ENCODE measurements around the gene AKR1E2.

Gene AKR1E2

GRCh38 chr10:4836416-4836969, 10.5 kb downstream of the AKR1E2 start:
- ChIA-PET CTCF (interaction anchor here (0.6 to 0.9 kb wide), 3 partner anchors 13 to 447 kb away, joined by 3 to 5 read pairs (median 3); no protein-coding TSS in a partner anchor), POLR2A (no interaction called here)
- DNase-seq (ENCODE audit: extremely low spot score), result no peak
- TF ChIP-seq CTBP1 (IDR thresholded peaks at IDR 0.05; ENCODE audit: borderline replicate concordance) (no peak), ZNF384 (IDR thresholded peaks at IDR 0.05) (no peak), SUZ12 (IDR thresholded peaks at IDR 0.05) (no peak), LEF1 (IDR thresholded peaks at IDR 0.05; ENCODE audit: borderline replicate concordance) (no peak)

GRCh38 chr10:4837551-4837950, 11.5 kb downstream of the AKR1E2 start:
- CTCF ChIA-PET, result interaction anchor here (0.9 to 1.8 kb wide), 2 partner anchors 12 to 23 kb away, joined by 3 to 9 read pairs; no protein-coding TSS in a partner anchor
- TF ChIP-seq LEF1 (IDR thresholded peaks at IDR 0.05; ENCODE audit: borderline replicate concordance) (no peak), FOXA1 (IDR thresholded peaks at IDR 0.05) (no peak), ZNF384 (IDR thresholded peaks at IDR 0.05) (no peak), CTBP1 (IDR thresholded peaks at IDR 0.05; ENCODE audit: borderline replicate concordance) (no peak), L3MBTL2 (conservative IDR thresholded peaks at IDR 0.05) (no peak), ARNT (IDR thresholded peaks at IDR 0.05) (no peak)
- DNase-seq (ENCODE audit: extremely low spot score), result no peak
- POLR2A ChIA-PET, result no interaction called here

GRCh38 chr10:4838743-4839142, 12.7 kb downstream of the AKR1E2 start:
- POLR2A ChIA-PET, result no interaction called here
- DNase-seq (ENCODE audit: extremely low spot score), result no peak
- no peak for TF ChIP-seq HDGF (IDR thresholded peaks at IDR 0.05; ENCODE audit: borderline replicate concordance)
- TF ChIP-seq LEF1 (IDR thresholded peaks at IDR 0.05; ENCODE audit: borderline replicate concordance), result no peak
- TF ChIP-seq FOXK2 (IDR thresholded peaks at IDR 0.05), result no peak
- no peak for TF ChIP-seq TARDBP (IDR thresholded peaks at IDR 0.05)
- no peak for TF ChIP-seq L3MBTL2 (conservative IDR thresholded peaks at IDR 0.05)

GRCh38 chr10:4839353-4839752, 13.3 kb downstream of the AKR1E2 start:
- TF ChIP-seq FOXA1 (IDR thresholded peaks at IDR 0.05) (no peak), PKNOX1 (IDR thresholded peaks at IDR 0.05) (no peak), ARNT (IDR thresholded peaks at IDR 0.05) (no peak), NFRKB (IDR thresholded peaks at IDR 0.05) (no peak), CTBP1 (IDR thresholded peaks at IDR 0.05; ENCODE audit: borderline replicate concordance) (no peak), ELF4 (IDR thresholded peaks at IDR 0.05) (no peak), HDGF (IDR thresholded peaks at IDR 0.05; ENCODE audit: borderline replicate concordance) (no peak), L3MBTL2 (conservative IDR thresholded peaks at IDR 0.05) (no peak), LEF1 (IDR thresholded peaks at IDR 0.05; ENCODE audit: borderline replicate concordance) (no peak), TARDBP (IDR thresholded peaks at IDR 0.05) (no peak), FOXK2 (IDR thresholded peaks at IDR 0.05) (no peak), SUZ12 (IDR thresholded peaks at IDR 0.05) (no peak), BHLHE40 (IDR thresholded peaks at IDR 0.05; ENCODE audit: borderline replicate concordance) (no peak), SP1 (IDR thresholded peaks at IDR 0.05) (no peak), FOXM1 (IDR thresholded peaks at IDR 0.05; ENCODE audit: borderline replicate concordance) (no peak), ZNF384 (IDR thresholded peaks at IDR 0.05) (no peak)
- no peak for DNase-seq (ENCODE audit: extremely low spot score)
- ChIA-PET POLR2A (no interaction called here), CTCF (interaction anchor here (1.8 kb wide), 1 partner anchor 10 kb away, joined by 9 read pairs; no protein-coding TSS in a partner anchor)

More at GRCh38 chr10:4838743-4839142, 12.7 kb downstream of the AKR1E2 start:
- CTCF ChIA-PET, result interaction anchor here (1.0 to 1.8 kb wide), 2 partner anchors 11 to 24 kb away, joined by 3 to 9 read pairs; no protein-coding TSS in a partner anchor

- ChIA-PET CTCF (no interaction called here), POLR2A (no interaction called here)
- DNase-seq (ENCODE audit: extremely low spot score), result no peak
- no peak for TF ChIP-seq LEF1 (IDR thresholded peaks at IDR 0.05; ENCODE audit: borderline replicate concordance)
- no peak for TF ChIP-seq ARNT (IDR thresholded peaks at IDR 0.05)
- no peak for TF ChIP-seq BHLHE40 (IDR thresholded peaks at IDR 0.05; ENCODE audit: borderline replicate concordance)
These were observed 14.1 kb downstream of the AKR1E2 start for GRCh38 chr10:4840151-4840550.

GRCh38 chr10:4843525-4844180, 17.6 kb downstream of the AKR1E2 start:
- TF ChIP-seq CTBP1 (IDR thresholded peaks at IDR 0.05; ENCODE audit: borderline replicate concordance), result no peak
- no peak for TF ChIP-seq TARDBP (IDR thresholded peaks at IDR 0.05)
- TF ChIP-seq ZNF384 (IDR thresholded peaks at IDR 0.05), result no peak
- no peak for TF ChIP-seq HDGF (IDR thresholded peaks at IDR 0.05; ENCODE audit: borderline replicate concordance)
- TF ChIP-seq FOXA1 (IDR thresholded peaks at IDR 0.05), result no peak
- TF ChIP-seq ELF4 (IDR thresholded peaks at IDR 0.05), result no peak
- TF ChIP-seq FOXM1 (IDR thresholded peaks at IDR 0.05; ENCODE audit: borderline replicate concordance), result no peak
- no peak for TF ChIP-seq ARNT (IDR thresholded peaks at IDR 0.05)
- CTCF ChIA-PET, result no interaction called here
- POLR2A ChIA-PET, result no interaction called here
- no peak for DNase-seq (ENCODE audit: extremely low spot score)

- CTCF ChIA-PET, result no interaction called here
- POLR2A ChIA-PET, result no interaction called here
- TF ChIP-seq PKNOX1 (IDR thresholded peaks at IDR 0.05) (no peak), BHLHE40 (IDR thresholded peaks at IDR 0.05; ENCODE audit: borderline replicate concordance) (no peak), ARNT (IDR thresholded peaks at IDR 0.05) (no peak), CTBP1 (IDR thresholded peaks at IDR 0.05; ENCODE audit: borderline replicate concordance) (no peak), LEF1 (IDR thresholded peaks at IDR 0.05; ENCODE audit: borderline replicate concordance) (no peak), L3MBTL2 (conservative IDR thresholded peaks at IDR 0.05) (no peak), ELF4 (IDR thresholded peaks at IDR 0.05) (no peak), HDGF (IDR thresholded peaks at IDR 0.05; ENCODE audit: borderline replicate concordance) (no peak), SUZ12 (IDR thresholded peaks at IDR 0.05) (no peak), SP1 (IDR thresholded peaks at IDR 0.05) (no peak), FOXM1 (IDR thresholded peaks at IDR 0.05; ENCODE audit: borderline replicate concordance) (no peak), FOXA1 (IDR thresholded peaks at IDR 0.05) (no peak), TARDBP (IDR thresholded peaks at IDR 0.05) (no peak), FOXK2 (IDR thresholded peaks at IDR 0.05) (no peak), NFRKB (IDR thresholded peaks at IDR 0.05) (no peak), ZNF384 (IDR thresholded peaks at IDR 0.05) (no peak)
- DNase-seq (ENCODE audit: extremely low spot score), result no peak
These were observed 18.9 kb downstream of the AKR1E2 start for GRCh38 chr10:4844864-4845263.

Data from HEK293T (cell line).